B cell (primary cell): ENCODE measurements around the gene PSMD1. TPM values are rescaled to one million over a fixed set of nuclear protein-coding genes. Genes with fewer than 3 reads are reported as not detected.

ENCODE experiments used
- ATAC-seq: fragments of 200-7000 bp; cut with Tn5 transposase; one replicate; pipeline ENCODE4 v1.10.0; 2021; ENCODE audit warnings: low read depth, mild to moderate bottlenecking, moderate number of reproducible peaks, moderate library complexity
- CTCF ChIA-PET: fragments of 350-600 bp; sonication (Branson Sonifier 250); formaldehyde crosslinking; loops from one replicate; lab custom pipeline; 2021; ENCODE audit warnings: antibody characterized with exemption, inconsistent platforms; lab: Charles Lee
- POLR2A ChIA-PET: fragments of 350-600 bp; sonication (Branson Sonifier 250); formaldehyde crosslinking; loops from one replicate; lab custom pipeline; 2021; ENCODE audit warnings: antibody characterized with exemption; lab: Charles Lee
- DNase-seq: peaks from one replicate; pipeline ENCODE4 v3.0.0; 2013
- H2AFZ ChIP-seq: 2 replicates; pipeline ENCODE4 v1.6.1; 2012; ENCODE audit warnings: mild to moderate bottlenecking, low read depth, low read length; ENCODE audit not compliant: insufficient read depth, poor library complexity, severe bottlenecking
- H3K27ac ChIP-seq, 2 donors: 1 replicate in 1 of 2; 2 replicates in 1 of 2; pipeline ENCODE4 v1.5.1; 2012 to 2013; ENCODE audit warnings: low read length in 2 of 2, mild to moderate bottlenecking in 2 of 2, moderate library complexity in 1 of 2
- H3K27me3 ChIP-seq, 4 experiments: fragments of 200-600 bp in 1 of 4; sonication (generic) in 1 of 4; replicated peaks in 1 of 4; 1 replicate in 2 of 4; 2 replicates in 2 of 4; pipeline versions ENCODE4 v1.6.1 to v1.7.0; 2013 to 2016; ENCODE audit warnings: low read length in 3 of 4, mild to moderate bottlenecking in 2 of 4, mixed read lengths in 1 of 4, moderate library complexity in 1 of 4; ENCODE audit not compliant: insufficient read depth in 4 of 4, control insufficient read depth in 3 of 4; ENCODE audit errors: control extremely low read depth in 1 of 4
- H3K36me3 ChIP-seq, 2 experiments: replicated peaks in 1 of 2; 1 replicate in 1 of 2; 2 replicates in 1 of 2; pipeline versions ENCODE4 v1.6.1 to v1.7.1; 2013; ENCODE audit warnings: low read length in 1 of 2; ENCODE audit not compliant: insufficient read depth in 2 of 2, control insufficient read depth in 1 of 2; ENCODE audit errors: control extremely low read depth in 1 of 2, extremely low read depth in 1 of 2
- H3K4me1 ChIP-seq, 2 donors: fragments of 200-600 bp in 1 of 2; sonication (generic) in 1 of 2; 1 replicate in 1 of 2; 2 replicates in 1 of 2; pipeline versions ENCODE4 v1.5.1 to v1.6.1; 2013 to 2017; ENCODE audit warnings: low read length in 2 of 2; ENCODE audit not compliant: control insufficient read depth in 2 of 2, insufficient read depth in 2 of 2
- H3K4me2 ChIP-seq: replicated peaks from 2 replicates; pipeline ENCODE3; 2012; ENCODE audit warnings: mild to moderate bottlenecking, low read depth, low read length; ENCODE audit not compliant: poor library complexity, severe bottlenecking
- H3K4me3 ChIP-seq, 5 experiments: fragments of 200-600 bp in 1 of 5; sonication (generic) in 1 of 5; 1 replicate in 3 of 5; 2 replicates in 2 of 5; pipeline versions ENCODE4 v1.5.1 to v1.7.0; 2011 to 2016; ENCODE audit warnings: low read length in 4 of 5, mild to moderate bottlenecking in 4 of 5, low read depth in 2 of 5, control low read depth in 1 of 5, moderate library complexity in 1 of 5; ENCODE audit not compliant: insufficient read depth in 1 of 5; ENCODE audit errors: control extremely low read depth in 1 of 5, extremely low read depth in 1 of 5
- H3K79me2 ChIP-seq: fragments of 200-600 bp; sonication (generic); one replicate; pipeline ENCODE4 v1.6.0; 2016; ENCODE audit warnings: low read length; ENCODE audit not compliant: control insufficient read depth, insufficient read depth
- H3K9ac ChIP-seq: fragments of 200-600 bp; sonication (generic); 2 replicates; pipeline ENCODE4 v1.6.1; 2017; ENCODE audit warnings: mild to moderate bottlenecking, low read length, moderate library complexity
- H3K9me3 ChIP-seq, 3 donors: one replicate each; pipeline versions ENCODE4 v1.6.1 to v1.7.1; 2013; ENCODE audit warnings: low read length in 2 of 3; ENCODE audit not compliant: control insufficient read depth in 2 of 3, insufficient read depth in 1 of 3; ENCODE audit errors: control extremely low read depth in 1 of 3
- H4K20me1 ChIP-seq: 2 replicates; pipeline ENCODE4 v1.6.0; 2012; ENCODE audit warnings: mild to moderate bottlenecking, low read length; ENCODE audit not compliant: insufficient read depth, control insufficient read depth, poor library complexity, severe bottlenecking
- H3K27ac Mint-ChIP-seq: one replicate; pipeline ENCODE4 v1.8.0; 2021; ENCODE audit warnings: mixed read lengths
- H3K27me3 Mint-ChIP-seq: one replicate; pipeline ENCODE4 v1.8.0; 2021; ENCODE audit warnings: mixed read lengths
- H3K4me1 Mint-ChIP-seq: one replicate; pipeline ENCODE4 v1.8.0; 2021; ENCODE audit warnings: mixed read lengths
- H3K4me3 Mint-ChIP-seq: one replicate; pipeline ENCODE4 v1.8.0; 2021; ENCODE audit warnings: mixed read lengths
- H3K9me3 Mint-ChIP-seq: one replicate; pipeline ENCODE4 v1.8.0; 2022; ENCODE audit warnings: mixed read lengths; ENCODE audit not compliant: insufficient read depth
- CTCF ChIP-seq: fragments of 200-600 bp; IDR thresholded peaks from one replicate; pipeline ENCODE4 v1.8.0; 2022; ENCODE audit warnings: antibody characterized with exemption, mild to moderate bottlenecking
- EZH2 ChIP-seq: IDR thresholded peaks from 2 replicates; pipeline ENCODE4 v1.6.1; 2012; ENCODE audit warnings: borderline replicate concordance, low read depth, mild to moderate bottlenecking, moderate library complexity, low read length; ENCODE audit not compliant: insufficient read depth, poor library complexity, severe bottlenecking
- WGBS: methylation state at CpG from one replicate; pipeline ENCODE4 v1.1.5; 2013; ENCODE audit warnings: missing lambda C conversion rate; ENCODE audit not compliant: insufficient coverage; 5-methylcytosine and 5-hydroxymethylcytosine counted together
- intact Hi-C: fragments of 100-400 bp; cut with micrococcal nuclease; formaldehyde crosslinking; loops from one replicate; pipeline ENCODE4 v1.10.0; 2022
- polyA plus RNA-seq: library from polyadenylated mRNA; depleted of rRNA; stranded (reverse); fragments of >200 nt; gene quantifications from 2 replicates; pipeline ENCODE4 v1.2.3, GENCODE V29; 2012
- total RNA-seq, 2 donors: library from RNA; stranded (reverse); fragments of 120-200 nt in 1 of 2; gene quantifications; 1 replicate in 1 of 2; 2 replicates in 1 of 2; pipeline versions ENCODE4 v1.2.3 to v1.2.4, GENCODE V29; 2013 to 2022

PSMD1 gene
- total and polyA plus RNA-seq, 2 donors (not counting 1 experiment from before 2014, with no cell fraction given): 21.5 to 48.2 TPM

- Histone ChIP-seq H3K4me2 (no peak overlapping the region), H2AFZ (no peak overlapping the region), H3K4me3 (no peak overlapping the region), H4K20me1 (no peaks in the 10 kb centered on the region), H3K9ac (no peak overlapping the region), H3K36me3 (no peaks in the 10 kb centered on the region), H3K4me1 (peaks cover 12 to 23% of the 10 kb centered on the region in 2 donors), H3K27me3 (no peaks in the 10 kb centered on the region), H3K9me3 (no peaks in the 10 kb centered on the region), H3K79me2 (no peaks in the 10 kb centered on the region), H3K27ac (no peak overlapping the region)
- ChIA-PET CTCF (no interaction called here), POLR2A (no interaction called here)
- DNase-seq (no peak), ATAC-seq (no peak)
- Mint-ChIP-seq H3K27me3 (peaks cover 14% of the 10 kb centered on the region), H3K4me1 (peaks cover 27% of the 10 kb centered on the region), H3K9me3 (no peaks in the 10 kb centered on the region), H3K27ac (no peak overlapping the region), H3K4me3 (no peak overlapping the region)
- WGBS: 100% methylated on average over 8 of the region's 8 CpGs
- TF ChIP-seq EZH2 (no peak), CTCF (no peak)
- intact Hi-C loops: no loop called here
These were observed 127.2 kb downstream of the PSMD1 start for GRCh38 chr2:231183851-231184250.

- Histone ChIP-seq H3K27me3 (no peaks in the 10 kb centered on the region), H3K4me3 (no peak overlapping the region), H3K79me2 (no peaks in the 10 kb centered on the region), H3K27ac (no peak overlapping the region), H3K4me1 (peaks cover 12 to 20% of the 10 kb centered on the region in 2 donors), H4K20me1 (no peaks in the 10 kb centered on the region), H3K9me3 (no peaks in the 10 kb centered on the region), H3K4me2 (no peak overlapping the region), H2AFZ (no peak overlapping the region), H3K9ac (no peak overlapping the region), H3K36me3 (no peaks in the 10 kb centered on the region)
- TF ChIP-seq EZH2: no peak
- TF ChIP-seq CTCF: no peak
- WGBS: 95% methylated on average over 2 of the region's 4 CpGs
- DNase-seq (no peak), ATAC-seq (no peak)
- peaks cover 18% of the 10 kb centered on the region for H3K27me3 Mint-ChIP-seq
- intact Hi-C loops: no loop called here
- H3K4me3 Mint-ChIP-seq: no peak overlapping the region
- POLR2A ChIA-PET: no interaction called here
- H3K9me3 Mint-ChIP-seq: no peaks in the 10 kb centered on the region
- H3K4me1 Mint-ChIP-seq: peaks cover 24% of the 10 kb centered on the region
- H3K27ac Mint-ChIP-seq: no peak overlapping the region
- CTCF ChIA-PET: no interaction called here
These were observed 127.7 kb downstream of the PSMD1 start for GRCh38 chr2:231184319-231184718.
